Gastroesophageal sphincter (tissue), 3 donors: ENCODE measurements around the gene LRRC49.

ENCODE experiments used
- CTCF ChIP-seq, 4 experiments: fragments of 200-600 bp in 2 of 4; fragments of 450-650 bp in 2 of 4; sonication (generic) in 1 of 4; IDR thresholded peaks; one replicate each; pipeline ENCODE4 v1.5.1; 2017 to 2019; ENCODE audit warnings: antibody characterized with exemption in 4 of 4, mild to moderate bottlenecking in 2 of 4, moderate library complexity in 2 of 4
- EP300 ChIP-seq: sonication (generic); formaldehyde crosslinking; IDR thresholded peaks from one replicate; pipeline ENCODE4 v1.6.1; 2017; ENCODE audit warnings: antibody characterized with exemption, mild to moderate bottlenecking
- POLR2A ChIP-seq, 2 donors: fragments of 450-650 bp; IDR thresholded peaks; one replicate each; pipeline ENCODE4 v1.6.1; 2017; ENCODE audit warnings: antibody characterized with exemption in 2 of 2, mild to moderate bottlenecking in 2 of 2, moderate library complexity in 1 of 2
- POLR2AphosphoS5 ChIP-seq: sonication (generic); formaldehyde crosslinking; IDR thresholded peaks from one replicate; pipeline ENCODE4 v1.6.1; 2017; ENCODE audit warnings: antibody characterized with exemption

GRCh38 chr15:70910958-70911357 lies 18.3 kb downstream of the LRRC49 start:
- TF ChIP-seq POLR2A (IDR thresholded peaks at IDR 0.05) (no peak), CTCF (IDR thresholded peaks at IDR 0.05) (no peak), EP300 (no peak), POLR2AphosphoS5 (no peak)
